T-helper 2 cell treated with Interferon-gamma antibody and Interleukin-4, amounts not matched to agents 100 ng/mL and 5 ng/mL, for 36 hours (primary cell): ENCODE data around the gene CYBB. TPM values are rescaled to one million over a fixed set of nuclear protein-coding genes. Genes with fewer than 3 reads are reported as not detected.
"Not testable (repeated sequence)": the region's sequence is repeated elsewhere in the genome, so short reads cannot be mapped to it uniquely, and the experiment has no call there.

ENCODE experiments used
- intact Hi-C: fragments of 100-400 bp; cut with micrococcal nuclease; formaldehyde crosslinking; loops from one replicate; pipeline ENCODE4 v1.15.1; 2023
- total RNA-seq: library from RNA; stranded (reverse); gene quantifications from 2 replicates; pipeline ENCODE4 v1.2.3, GENCODE V29; 2022

Gene CYBB
- 0.11 TPM in 1 of 2 replicates, not detected in the other for total RNA-seq

DNA sequence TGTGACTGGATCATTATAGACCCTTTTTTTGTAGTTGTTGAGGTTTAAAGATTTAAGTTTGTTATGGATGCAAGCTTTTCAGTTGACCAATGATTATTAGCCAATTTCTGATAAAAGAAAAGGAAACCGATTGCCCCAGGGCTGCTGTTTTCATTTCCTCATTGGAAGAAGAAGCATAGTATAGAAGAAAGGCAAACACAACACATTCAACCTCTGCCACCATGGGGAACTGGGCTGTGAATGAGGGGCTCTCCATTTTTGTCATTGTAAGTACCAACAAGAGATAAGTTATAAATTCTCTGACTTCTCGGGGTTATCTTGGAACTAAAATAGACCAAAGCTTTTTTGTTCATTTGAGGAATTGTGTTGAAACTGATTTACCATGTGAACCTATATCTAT lies at the start of gene CYBB:
Gene CYBB (plus strand): TSS at position 203 of the 400 bp plus-strand sequence. CDS start 19 bp downstream, at position 222.
- intact Hi-C loops = no loop called here

DNA sequence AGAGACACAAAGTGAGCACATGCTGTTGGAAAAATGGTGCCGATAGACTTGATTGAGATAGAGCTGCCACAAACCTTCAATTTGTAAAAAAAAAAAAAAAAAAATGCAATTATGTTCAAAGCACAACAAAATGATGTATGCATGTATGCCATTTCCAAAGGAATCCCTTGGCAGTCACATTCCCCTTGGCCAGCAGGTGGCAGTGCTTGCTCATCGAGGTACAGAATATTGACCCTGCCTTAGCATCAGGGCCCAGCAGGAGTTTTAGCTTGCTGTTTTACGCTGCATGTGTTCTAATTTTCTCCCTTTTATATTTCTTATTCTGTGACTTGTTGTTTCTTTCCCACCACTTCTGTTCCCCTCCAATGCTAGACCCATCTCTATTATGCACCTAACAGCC lies 34.5 kb upstream of the CYBB start:
- intact Hi-C loops = loop anchor here (1.0 to 5.0 kb wide), 3 partner anchors 10 to 102 kb away; partner anchors contain the start of gene DYNLT3

DNA sequence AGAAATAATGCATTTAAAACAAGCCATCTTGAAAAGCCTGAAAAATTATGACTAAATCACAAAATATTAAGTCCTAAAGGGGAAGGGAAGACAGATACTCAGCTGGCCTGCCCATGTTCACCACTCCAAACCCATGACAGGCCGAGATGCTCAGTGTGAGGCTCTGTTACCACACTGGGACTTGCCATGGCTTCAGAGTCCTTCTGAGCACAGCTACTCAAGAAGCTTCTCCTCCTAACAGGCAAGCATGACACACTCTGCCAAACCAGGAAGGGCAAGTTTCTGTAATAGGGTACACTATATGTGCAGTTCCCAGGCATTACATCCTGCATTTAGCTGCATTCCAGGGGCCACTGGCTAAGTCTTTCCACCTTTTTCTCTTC lies 34.0 kb upstream of the CYBB start:
- intact Hi-C loops = loop anchor here (1.0 to 5.0 kb wide), 3 partner anchors 9 to 101 kb away; partner anchors contain the start of gene DYNLT3

DNA sequence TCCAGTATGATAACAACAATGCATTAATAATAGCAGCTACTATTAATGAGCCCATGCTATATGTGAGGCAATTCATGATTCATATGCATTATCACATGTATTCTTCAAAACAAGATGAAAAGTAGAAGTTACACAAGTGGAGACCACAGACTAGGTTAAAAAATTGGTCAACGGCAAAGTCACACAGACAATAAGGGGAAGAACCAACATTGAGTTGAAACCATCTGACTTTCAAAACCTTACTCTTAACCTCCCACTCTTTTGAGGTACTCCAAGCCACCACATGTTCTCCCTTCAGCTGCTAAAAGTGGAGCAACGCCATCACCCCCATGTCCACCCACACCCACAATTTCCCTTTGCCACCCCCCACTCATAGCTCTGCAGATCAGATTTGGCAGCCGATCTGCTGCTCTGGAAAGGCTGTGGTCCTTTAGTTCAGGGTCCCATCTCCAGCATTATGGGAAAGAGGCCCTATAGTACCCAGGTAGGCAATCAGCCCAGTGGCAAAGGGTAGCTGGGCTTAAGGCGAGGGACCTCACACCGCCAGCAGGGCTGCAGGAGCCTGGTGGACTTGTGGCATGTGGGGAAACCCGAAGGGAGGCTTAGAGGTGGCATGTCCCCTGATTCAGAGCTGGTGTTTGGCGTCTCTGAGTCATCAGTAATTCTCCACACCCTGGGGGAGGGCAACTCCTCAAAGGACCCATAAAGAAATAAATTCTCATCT lies 33.5 kb upstream of the CYBB start:
- intact Hi-C loops = loop anchor here (5.0 kb wide), 1 partner anchor 101 kb away; the partner anchor contains the start of gene DYNLT3

DNA sequence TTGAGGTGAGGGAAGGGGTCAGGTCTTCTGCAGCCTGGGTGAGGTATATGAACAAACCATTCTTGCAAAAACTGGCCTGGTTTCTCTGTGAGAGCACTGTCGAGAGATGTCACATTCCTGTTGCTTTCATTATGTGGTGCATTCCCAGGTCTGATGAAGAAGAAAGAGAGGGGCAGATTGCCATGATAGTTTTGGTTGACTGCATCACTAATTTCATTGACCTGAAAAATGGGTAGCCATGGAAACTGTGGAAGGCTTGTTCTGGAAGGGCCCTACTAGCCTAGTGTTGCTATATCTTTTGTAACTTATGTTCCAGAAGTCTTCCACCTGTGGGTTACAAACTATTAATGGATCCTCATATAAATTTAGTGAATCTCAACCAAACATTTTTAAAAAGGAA lies 32.9 kb upstream of the CYBB start:
- intact Hi-C loops = loop anchor here (5.0 kb wide), 1 partner anchor 100 kb away; the partner anchor contains the start of gene DYNLT3

DNA sequence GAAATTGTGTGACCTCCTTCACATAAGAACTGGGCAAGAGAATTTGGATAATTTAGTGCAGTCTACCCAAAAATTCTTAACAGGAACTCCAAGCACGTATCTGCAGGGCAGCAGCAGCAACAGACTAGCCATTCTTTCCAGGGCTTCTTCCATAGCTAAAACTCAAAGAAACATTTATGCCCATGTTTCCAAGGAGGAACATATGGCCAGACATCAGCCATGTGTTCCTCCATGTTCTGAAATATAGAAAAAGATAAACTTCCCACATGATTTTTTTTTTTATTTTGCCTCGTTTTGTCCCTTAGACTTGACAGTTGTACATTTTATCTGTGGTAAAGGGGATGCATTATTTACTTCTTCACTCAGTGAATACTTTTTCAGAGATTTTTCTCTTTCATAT lies 27.6 kb upstream of the CYBB start:
- intact Hi-C loops = loop anchor here (10.0 kb wide), 1 partner anchor 573 kb away; the partner anchor contains the start of gene RPGR

DNA sequence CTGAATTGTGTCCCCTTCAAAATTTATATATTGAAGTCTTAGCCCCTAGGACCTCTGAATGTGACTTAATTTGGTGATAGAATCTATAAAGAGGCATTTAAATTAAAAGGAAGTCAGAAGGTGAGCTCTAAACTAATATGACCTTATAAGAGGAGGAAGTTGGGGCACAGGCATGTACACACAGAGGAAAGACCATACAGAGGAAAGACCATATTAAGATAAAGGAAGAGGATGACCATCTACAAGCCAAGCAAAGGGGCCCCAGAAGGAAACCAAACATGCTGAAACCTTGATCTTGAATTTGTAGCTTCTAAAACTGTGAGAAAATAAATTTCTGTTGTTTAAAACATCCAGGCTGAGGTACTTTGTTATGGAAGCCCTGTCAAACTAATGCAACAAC lies 26.9 kb upstream of the CYBB start:
- intact Hi-C loops = loop anchor here (10.0 kb wide), 1 partner anchor 572 kb away; the partner anchor contains the start of gene RPGR

DNA sequence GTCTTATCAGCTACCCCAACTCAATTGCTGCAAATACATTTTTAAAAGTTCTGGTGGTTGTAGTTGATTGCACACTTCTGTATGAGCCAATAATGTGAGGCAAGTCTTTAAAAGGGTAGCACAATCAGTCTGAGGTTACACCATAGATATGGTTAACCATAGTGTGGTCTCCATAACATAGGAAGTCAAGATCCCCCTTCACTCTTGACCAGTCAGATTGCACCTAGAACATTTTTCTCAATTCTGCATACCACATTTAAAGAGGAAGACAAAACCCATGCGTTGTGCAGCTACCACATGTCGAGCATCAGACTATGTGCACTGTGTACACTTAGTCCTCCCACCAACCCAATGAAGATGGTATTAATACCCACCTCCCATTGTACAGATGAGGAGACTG lies 26.5 kb upstream of the CYBB start:
- intact Hi-C loops = loop anchor here (10.0 kb wide), 1 partner anchor 571 kb away; the partner anchor contains the start of gene RPGR

DNA sequence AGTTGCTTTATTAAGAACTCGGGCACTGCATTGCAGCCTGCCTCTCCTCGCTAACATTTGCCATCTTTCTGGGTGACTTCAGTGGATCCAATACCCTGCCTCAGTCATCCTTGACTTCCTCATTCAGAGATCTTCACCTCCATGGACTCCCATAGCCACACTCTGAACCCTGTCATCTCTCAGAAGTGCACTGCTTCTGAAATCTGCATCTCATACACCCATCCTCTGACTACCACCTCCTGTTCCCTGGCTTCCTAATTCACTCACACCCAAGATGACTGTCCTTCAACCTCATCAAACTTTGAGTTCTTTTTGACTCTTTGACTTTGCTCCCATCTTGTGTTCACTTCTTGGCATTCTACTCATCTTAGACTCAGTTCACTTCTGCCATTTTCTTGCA lies 25.3 kb upstream of the CYBB start:
- intact Hi-C loops = loop anchor here (2.0 to 10.0 kb wide), 2 partner anchors 22 to 570 kb away; partner anchors contain the start of gene RPGR

DNA sequence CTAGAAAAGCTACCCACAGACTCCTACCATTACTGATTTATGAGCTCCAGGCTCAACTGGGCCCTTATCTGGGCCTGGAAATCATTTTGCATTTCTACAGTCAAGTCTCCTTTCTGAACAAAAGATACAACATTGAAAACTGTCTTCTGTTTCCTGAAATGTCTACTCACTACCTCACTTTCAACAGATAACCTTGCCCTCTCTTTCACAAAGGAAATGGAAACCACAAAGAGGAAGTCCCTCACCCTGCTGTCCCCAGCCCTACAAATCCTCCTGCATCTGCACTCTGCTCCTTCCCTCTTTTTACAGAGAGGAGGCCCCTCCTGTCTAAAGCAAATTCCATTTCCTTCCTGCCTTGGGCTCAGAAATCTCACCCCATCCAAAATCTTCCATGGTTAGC lies 24.8 kb upstream of the CYBB start:
- intact Hi-C loops = loop anchor here (1.0 to 10.0 kb wide), 3 partner anchors 10 to 570 kb away; partner anchors contain the start of gene RPGR

DNA sequence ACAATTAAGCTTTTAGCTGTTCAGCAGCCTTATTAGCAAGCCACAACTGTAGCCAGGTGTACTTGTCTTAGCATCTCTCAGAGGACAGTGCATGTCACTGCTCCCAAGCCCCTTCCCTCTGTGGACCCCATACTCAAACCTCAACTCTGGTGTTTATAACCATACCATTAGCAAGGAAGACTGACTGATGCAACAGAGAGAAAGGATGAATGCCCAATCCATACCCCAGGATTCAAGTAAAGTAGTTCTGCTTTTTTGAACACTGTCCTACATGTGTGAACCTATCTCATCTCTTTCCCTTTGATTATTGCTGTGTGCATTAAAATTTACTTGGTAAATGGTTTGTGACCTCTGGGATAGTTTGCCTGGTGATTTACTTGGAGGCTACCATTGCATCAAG lies 22.8 kb upstream of the CYBB start:
- intact Hi-C loops = loop anchor here (10.0 kb wide), 1 partner anchor 568 kb away; the partner anchor contains the start of gene RPGR

DNA sequence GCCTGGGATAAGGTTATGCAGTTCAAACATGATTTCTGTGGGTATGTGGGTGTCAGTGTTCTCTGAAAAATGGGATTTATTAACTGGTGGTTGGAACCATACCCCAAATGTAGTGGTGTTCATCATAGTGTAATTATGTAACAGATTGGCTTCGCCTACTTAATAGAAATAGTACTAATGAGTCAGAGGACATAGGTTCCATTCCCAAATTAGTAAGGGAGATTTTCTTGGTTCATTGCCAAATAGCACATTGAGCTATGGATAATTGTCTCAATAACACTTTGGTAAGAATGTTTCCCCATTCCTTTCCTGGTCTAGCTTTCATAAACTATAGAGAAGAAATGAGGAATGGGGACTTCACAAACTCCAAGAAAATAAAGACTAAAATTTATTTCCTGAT lies 20.5 kb upstream of the CYBB start:
- intact Hi-C loops = loop anchor here (10.0 kb wide), 1 partner anchor 565 kb away; the partner anchor contains the start of gene RPGR

DNA sequence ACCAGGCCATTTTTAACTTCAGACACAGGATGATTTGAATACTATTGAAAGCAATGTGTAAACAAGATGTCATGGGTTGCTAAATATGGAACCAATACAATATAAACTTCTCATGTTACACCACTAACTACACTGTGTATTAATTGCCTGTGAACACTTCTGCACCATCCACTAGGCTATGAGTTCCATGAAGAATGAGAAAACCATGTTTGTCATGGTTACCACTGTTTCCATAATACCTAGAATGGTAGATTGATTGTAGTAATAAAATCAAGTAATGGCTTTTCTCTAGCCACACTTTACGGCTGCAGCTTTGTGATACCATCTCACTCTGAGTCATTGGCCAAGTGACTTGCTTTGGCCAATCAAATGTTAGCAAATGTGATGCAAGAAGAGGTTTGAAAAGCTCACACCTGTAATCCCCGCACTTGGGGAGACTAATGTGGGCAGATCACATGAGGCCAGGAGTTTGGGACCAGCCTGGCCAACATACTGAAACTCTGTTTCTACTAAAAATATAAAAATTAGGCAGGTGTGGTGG lies 19.9 kb upstream of the CYBB start:
- intact Hi-C loops = loop anchor here (10.0 kb wide), 1 partner anchor 565 kb away; the partner anchor contains the start of gene RPGR

DNA sequence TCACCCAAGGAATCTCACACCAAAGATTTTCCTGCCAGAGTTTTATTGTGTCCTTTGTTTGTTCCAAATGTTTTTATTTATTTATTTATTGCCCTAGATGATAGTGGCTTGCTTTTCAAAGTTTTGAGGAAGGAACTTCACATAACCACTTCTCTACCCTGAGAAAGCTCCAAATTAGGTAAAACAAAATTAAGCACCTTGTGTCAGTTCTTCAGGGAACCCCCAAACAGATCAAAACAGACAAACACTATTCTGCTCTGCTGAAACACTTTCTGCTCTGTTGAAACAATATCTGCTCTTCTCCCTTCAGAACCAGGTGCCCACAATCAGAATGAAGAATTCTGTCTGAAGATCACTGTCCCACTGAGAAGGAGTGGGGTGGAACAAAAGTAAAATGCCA lies 16.5 kb upstream of the CYBB start:
- intact Hi-C loops = no loop called here

DNA sequence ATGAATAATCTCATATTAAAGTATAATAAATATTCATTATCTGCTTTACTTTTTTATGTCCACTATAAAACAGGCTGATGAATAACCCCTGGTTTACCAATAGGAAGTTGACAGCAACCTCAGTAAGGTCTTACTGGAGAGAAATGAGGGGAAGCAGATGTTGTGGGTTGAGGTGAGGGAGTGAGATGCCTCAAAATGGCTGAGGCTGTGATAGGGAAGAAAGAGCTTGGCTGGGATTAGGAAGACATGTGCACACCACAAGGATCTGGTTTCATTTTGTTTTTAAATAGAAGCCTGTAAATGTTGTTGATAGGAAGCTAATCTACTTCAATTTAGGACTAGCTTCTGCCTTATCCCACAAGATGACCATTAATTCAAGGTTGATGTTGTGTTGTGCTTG lies 14.4 kb upstream of the CYBB start:
- intact Hi-C loops = no loop called here

DNA sequence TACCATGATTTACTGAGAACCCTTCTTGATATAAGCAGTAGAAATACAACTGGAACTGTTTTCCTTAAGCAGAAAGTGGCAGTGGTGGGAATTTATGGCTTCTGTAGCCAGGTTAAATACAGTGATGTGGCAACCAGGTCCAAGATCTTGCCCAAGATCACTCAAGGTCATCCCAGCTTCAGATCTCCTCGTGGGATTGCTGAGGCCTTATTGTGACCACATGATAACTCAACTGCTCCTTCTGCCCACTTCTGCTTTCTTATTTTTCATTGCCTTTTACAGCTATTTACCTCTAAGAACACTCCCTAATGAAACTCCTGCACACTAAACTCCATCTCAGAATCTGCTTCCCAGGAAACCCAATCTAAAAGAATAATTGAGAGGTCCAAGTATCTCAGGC lies 12.4 kb upstream of the CYBB start:
- intact Hi-C loops = no loop called here

DNA sequence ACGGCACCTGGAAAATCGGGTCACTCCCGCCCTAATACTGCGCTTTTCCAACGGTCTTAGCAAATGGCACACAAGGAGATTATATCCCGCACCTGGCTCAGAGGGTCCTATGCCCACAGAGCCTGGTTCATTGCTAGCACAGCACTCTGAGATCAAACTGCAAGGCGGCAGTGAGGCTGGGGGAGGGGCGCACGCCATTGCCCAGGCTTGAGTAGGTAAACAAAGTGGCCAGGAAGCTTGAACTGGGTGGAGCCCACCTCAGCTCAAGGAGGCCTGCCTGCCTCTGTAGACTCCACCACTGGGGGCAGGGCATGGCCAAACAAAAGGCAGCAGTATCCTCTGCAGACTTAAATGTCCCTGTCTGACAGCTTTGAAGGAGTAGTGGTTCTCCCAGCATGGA lies 11.0 kb upstream of the CYBB start:
- intact Hi-C loops = not testable (repeated sequence)

DNA sequence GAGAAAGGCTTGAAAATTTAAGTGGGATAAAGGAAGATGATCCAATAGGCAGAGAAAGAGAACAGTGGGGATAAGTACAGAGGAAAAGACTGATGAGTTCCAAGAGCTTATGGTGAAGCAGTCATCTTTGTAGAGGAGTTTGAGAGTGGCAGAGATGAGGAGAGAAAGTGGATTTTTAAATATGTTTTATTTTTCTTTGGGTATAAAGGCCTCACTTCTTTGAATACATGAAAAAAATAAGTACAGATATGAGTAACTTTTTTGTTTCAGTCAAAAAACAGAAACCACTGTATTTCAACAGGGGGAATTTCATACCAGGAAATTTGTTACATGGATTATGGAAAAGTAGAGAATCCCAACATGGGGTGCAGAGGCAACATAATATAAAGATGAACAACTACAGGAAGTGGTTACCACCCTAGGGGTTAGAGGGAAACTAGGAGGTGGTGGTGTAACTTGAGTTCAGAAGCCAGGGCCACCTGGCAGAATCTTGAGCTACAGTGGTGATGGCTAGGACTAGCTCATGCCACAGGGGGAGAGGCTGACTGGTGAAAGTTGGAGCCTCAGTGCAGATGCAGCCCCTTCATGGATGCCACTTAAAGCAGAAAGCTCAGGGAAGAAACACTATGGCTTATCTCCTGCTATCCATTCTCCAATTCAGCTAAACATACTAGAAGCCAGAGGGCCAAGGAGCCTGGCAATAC lies 3.4 kb upstream of the CYBB start:
- intact Hi-C loops = loop anchor here (2.0 kb wide), 1 partner anchor 22 kb away; no protein-coding TSS in a partner anchor

DNA sequence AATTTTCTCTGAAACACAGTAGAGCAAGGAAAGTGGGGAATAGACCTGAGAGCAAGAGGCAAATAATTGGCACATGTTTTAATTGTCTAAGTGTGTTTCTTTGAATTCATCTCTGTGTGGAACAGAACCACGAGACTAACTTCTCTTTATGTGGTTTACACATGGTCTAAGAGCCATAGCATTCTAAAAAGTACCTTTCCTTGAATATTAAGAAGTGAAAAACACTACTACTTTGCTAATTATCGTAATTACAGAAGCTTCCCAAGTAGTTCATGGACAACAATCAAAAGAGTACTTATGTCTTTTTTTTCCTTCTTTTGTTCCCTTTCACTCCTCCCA lies 2.9 kb upstream of the CYBB start:
- intact Hi-C loops = loop anchor here (2.0 kb wide), 1 partner anchor 22 kb away; no protein-coding TSS in a partner anchor

DNA sequence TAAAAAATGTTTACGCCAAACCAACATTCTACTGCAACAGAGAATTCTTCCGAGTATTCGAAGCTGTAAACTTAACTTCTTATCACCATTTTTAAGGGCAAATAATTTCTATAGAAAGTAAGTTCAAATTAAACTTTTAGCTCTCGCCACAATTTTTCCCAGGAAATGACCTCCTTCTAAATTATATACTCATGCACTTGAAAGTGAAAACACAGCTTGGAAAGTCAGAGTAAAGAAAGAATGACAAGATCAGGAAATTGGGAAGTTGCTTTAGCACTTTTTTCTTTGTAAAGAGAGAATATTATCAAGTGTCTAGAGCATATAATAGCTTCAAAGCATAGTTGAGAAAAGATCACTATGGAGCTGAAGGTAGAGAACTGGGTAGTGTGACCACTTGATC lies 1.2 kb downstream of the CYBB start:
- intact Hi-C loops = no loop called here

DNA sequence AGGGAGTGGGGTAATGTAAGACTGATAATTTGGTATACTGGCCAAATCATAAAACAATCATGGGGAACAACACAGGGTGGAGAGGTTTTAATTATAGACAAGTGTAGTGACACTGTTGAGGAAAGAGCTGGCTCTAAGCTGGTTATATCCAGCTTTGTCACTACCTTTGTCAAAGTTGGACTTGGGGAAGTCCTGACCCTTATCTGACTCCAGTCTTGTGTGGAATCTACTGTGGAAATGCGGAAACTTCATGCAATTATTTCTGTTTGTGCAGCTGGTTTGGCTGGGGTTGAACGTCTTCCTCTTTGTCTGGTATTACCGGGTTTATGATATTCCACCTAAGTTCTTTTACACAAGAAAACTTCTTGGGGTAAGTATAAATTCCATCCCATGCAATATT lies 2.0 kb downstream of the CYBB start:
- intact Hi-C loops = no loop called here

DNA sequence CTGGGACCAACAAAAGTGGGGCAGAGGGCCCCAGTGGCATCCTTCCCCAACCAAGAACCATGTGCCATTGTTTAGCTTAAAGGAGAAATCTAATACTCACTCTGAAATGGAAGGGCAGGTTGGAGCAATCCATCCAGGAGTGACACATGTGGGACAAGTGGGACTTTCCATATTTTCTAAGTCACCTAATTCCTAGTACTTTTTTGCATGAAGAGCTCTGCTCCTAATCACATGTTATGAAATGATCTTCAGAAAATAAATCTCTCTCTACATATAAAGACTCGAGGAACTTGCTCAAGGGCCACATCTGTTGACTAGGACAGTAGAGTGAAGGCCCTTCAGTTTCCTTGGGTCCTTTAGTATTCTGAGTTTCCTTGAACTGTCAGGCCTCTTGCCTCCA lies 2.5 kb downstream of the CYBB start:
- intact Hi-C loops = no loop called here
